ENCODE measurements around the gene TENM4.

TENM4 gene

GRCh38 chr11:79330651-79331050, 110.2 kb downstream of the TENM4 start:
- TF ChIP-seq FOXM1 (IDR thresholded peaks at IDR 0.05; ENCODE audit: borderline replicate concordance, low read depth) = no peak
- TF ChIP-seq CREB1 (IDR thresholded peaks at IDR 0.05; ENCODE audit: low read depth) = no peak
- TF ChIP-seq EP300 (IDR thresholded peaks at IDR 0.05; ENCODE audit: borderline replicate concordance) = no peak

- TF ChIP-seq TEAD4 (IDR thresholded peaks at IDR 0.05) (no peak), CEBPB (IDR thresholded peaks at IDR 0.05) (no peak), RAD21 (IDR thresholded peaks at IDR 0.05; ENCODE audit: low read depth) (no peak), EGR1 (IDR thresholded peaks at IDR 0.05) (no peak), CREB1 (IDR thresholded peaks at IDR 0.05; ENCODE audit: low read depth) (no peak), REST (IDR thresholded peaks at IDR 0.05; ENCODE audit: low read depth) (no peak), ZBTB7A (IDR thresholded peaks at IDR 0.05; ENCODE audit: low read depth) (no peak), NFIC (IDR thresholded peaks at IDR 0.05) (no peak), TCF12 (IDR thresholded peaks at IDR 0.05; ENCODE audit: low read depth) (no peak), EP300 (IDR thresholded peaks at IDR 0.05; ENCODE audit: borderline replicate concordance) (no peak), FOXM1 (IDR thresholded peaks at IDR 0.05; ENCODE audit: borderline replicate concordance, low read depth) (no peak), TAF1 (IDR thresholded peaks at IDR 0.05; ENCODE audit: low read depth) (no peak), YY1 (IDR thresholded peaks at IDR 0.05; ENCODE audit: low read depth) (no peak), MAX (IDR thresholded peaks at IDR 0.05) (no peak)
- TF ChIP-seq, protein P1, sequence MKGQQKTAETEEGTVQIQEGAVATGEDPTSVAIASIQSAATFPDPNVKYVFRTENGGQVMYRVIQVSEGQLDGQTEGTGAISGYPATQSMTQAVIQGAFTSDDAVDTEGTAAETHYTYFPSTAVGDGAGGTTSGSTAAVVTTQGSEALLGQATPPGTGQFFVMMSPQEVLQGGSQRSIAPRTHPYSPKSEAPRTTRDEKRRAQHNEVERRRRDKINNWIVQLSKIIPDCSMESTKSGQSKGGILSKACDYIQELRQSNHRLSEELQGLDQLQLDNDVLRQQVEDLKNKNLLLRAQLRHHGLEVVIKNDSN (IDR thresholded peaks at IDR 0.05) = no peak
Measured at GRCh38 chr11:79329561-79329960, 111.3 kb downstream of the TENM4 start.

GRCh38 chr11:79328402-79328801, 112.4 kb downstream of the TENM4 start:
- TF ChIP-seq REST (IDR thresholded peaks at IDR 0.05; ENCODE audit: low read depth) (no peak), CREB1 (IDR thresholded peaks at IDR 0.05; ENCODE audit: low read depth) (no peak), ZBTB7A (IDR thresholded peaks at IDR 0.05; ENCODE audit: low read depth) (no peak), TEAD4 (IDR thresholded peaks at IDR 0.05) (no peak), RAD21 (IDR thresholded peaks at IDR 0.05; ENCODE audit: low read depth) (no peak)

DNA sequence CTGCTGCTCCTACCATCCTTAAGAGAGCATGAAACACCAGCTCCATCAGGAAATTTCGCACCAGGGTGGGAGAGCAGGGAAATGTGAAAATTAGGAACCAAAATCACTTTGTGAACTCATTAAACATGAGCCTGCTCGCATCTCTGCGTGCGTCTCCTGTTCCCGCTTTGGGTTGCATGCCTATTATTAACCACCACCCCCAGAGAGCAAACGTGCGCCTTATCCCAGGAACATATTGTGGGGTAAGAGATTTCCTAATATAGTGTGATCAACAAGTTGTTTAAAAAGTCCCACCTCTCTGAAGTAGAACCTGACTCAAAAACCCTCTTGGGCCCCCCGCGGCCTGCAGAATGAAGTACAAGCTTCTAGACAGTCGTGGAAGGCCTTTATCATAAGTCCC, 115.0 kb downstream of the TENM4 start:
- TF ChIP-seq RAD21 (IDR thresholded peaks at IDR 0.05; ENCODE audit: low read depth) (no peak), CEBPB (IDR thresholded peaks at IDR 0.05) (no peak), ZBTB7A (IDR thresholded peaks at IDR 0.05; ENCODE audit: low read depth) (no peak), TAF1 (IDR thresholded peaks at IDR 0.05; ENCODE audit: low read depth) (no peak), FOXM1 (IDR thresholded peaks at IDR 0.05; ENCODE audit: borderline replicate concordance, low read depth) (no peak), TCF12 (IDR thresholded peaks at IDR 0.05; ENCODE audit: low read depth) (no peak), TEAD4 (IDR thresholded peaks at IDR 0.05) (no peak), NFIC (IDR thresholded peaks at IDR 0.05) (no peak), EGR1 (IDR thresholded peaks at IDR 0.05) (no peak), MAX (IDR thresholded peaks at IDR 0.05) (no peak)
- TF ChIP-seq, protein P1 (IDR thresholded peaks at IDR 0.05) = no peak

GRCh38 chr11:79321263-79321662, 119.6 kb downstream of the TENM4 start:
- TF ChIP-seq TCF12 (IDR thresholded peaks at IDR 0.05; ENCODE audit: low read depth) (no peak), REST (IDR thresholded peaks at IDR 0.05; ENCODE audit: low read depth) (no peak), FOXM1 (IDR thresholded peaks at IDR 0.05; ENCODE audit: borderline replicate concordance, low read depth) (no peak), EGR1 (IDR thresholded peaks at IDR 0.05) (no peak), CREB1 (IDR thresholded peaks at IDR 0.05; ENCODE audit: low read depth) (no peak), EP300 (IDR thresholded peaks at IDR 0.05; ENCODE audit: borderline replicate concordance) (no peak), ZBTB7A (IDR thresholded peaks at IDR 0.05; ENCODE audit: low read depth) (no peak), MAX (IDR thresholded peaks at IDR 0.05) (no peak), CEBPB (IDR thresholded peaks at IDR 0.05) (no peak), TAF1 (IDR thresholded peaks at IDR 0.05; ENCODE audit: low read depth) (no peak), YY1 (IDR thresholded peaks at IDR 0.05; ENCODE audit: low read depth) (no peak), TEAD4 (IDR thresholded peaks at IDR 0.05) (no peak), RAD21 (IDR thresholded peaks at IDR 0.05; ENCODE audit: low read depth) (no peak), NFIC (IDR thresholded peaks at IDR 0.05) (no peak)
- TF ChIP-seq, protein P1 (IDR thresholded peaks at IDR 0.05) = no peak

Measured in Ishikawa (cell line).